C4-2B (cell line): Measurements from ENCODE around the gene EZH2.

Experiments
- ZFX ChIP-seq: fragments of 450-650 bp; IDR thresholded peaks from 2 replicates; pipeline ENCODE4 v1.6.1; 2017
- TF ChIP-seq, protein P1 (sequence below): fragments of 450-650 bp; conservative IDR thresholded peaks from 2 replicates; pipeline ENCODE4 v1.5.1; 2017; ENCODE audit warnings: mild to moderate bottlenecking

DNA sequence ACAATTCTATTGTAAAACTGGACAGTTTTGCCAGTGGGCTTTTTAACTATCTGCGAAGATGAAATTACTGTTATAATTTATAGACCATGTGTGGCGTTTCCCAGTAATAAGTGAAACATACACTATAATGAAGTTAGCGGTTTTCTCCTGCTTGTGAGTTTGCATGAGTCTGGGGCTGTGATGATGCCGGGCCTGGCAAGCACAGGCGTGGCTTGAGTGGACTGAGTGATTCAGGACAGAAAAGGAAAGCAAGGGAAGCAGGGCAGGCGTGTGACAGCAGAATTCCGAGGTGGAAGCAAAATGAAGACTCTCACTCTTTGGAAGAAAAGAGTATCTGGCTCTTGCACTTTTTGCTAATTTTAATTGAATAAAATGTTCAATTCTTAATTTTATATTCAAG, 94.9 kb downstream of the EZH2 start:
- TF ChIP-seq, protein P1, sequence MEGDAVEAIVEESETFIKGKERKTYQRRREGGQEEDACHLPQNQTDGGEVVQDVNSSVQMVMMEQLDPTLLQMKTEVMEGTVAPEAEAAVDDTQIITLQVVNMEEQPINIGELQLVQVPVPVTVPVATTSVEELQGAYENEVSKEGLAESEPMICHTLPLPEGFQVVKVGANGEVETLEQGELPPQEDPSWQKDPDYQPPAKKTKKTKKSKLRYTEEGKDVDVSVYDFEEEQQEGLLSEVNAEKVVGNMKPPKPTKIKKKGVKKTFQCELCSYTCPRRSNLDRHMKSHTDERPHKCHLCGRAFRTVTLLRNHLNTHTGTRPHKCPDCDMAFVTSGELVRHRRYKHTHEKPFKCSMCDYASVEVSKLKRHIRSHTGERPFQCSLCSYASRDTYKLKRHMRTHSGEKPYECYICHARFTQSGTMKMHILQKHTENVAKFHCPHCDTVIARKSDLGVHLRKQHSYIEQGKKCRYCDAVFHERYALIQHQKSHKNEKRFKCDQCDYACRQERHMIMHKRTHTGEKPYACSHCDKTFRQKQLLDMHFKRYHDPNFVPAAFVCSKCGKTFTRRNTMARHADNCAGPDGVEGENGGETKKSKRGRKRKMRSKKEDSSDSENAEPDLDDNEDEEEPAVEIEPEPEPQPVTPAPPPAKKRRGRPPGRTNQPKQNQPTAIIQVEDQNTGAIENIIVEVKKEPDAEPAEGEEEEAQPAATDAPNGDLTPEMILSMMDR, result no peak
- no peak for TF ChIP-seq ZFX
